ENCODE measurements around the gene FAU. TPM values are rescaled to one million over a fixed set of nuclear protein-coding genes. Genes with fewer than 3 reads are reported as not detected.

The FAU gene
- total and polyA plus RNA-seq, 9 of the 15 experiments (the other 6 are each of a cell fraction or from before 2014, with no cell fraction given), result 433 to 1,827 (median 942) TPM

GRCh38 chr11:65121865-65122696 is at the start of gene FAU, which contains the start of gene MRPL49 (continued):
- TF ChIP-seq MYC (IDR thresholded peaks at IDR 0.05; ENCODE audit: low read depth, low read length), result peak; percentile 91
- no peak; the same call in none of the 2 replicates for TF ChIP-seq MYC (CRISPR knock-in tag; IDR thresholded peaks at IDR 0.05; ENCODE audit: borderline replicate concordance, low read depth)
- peak; percentile 88 for TF ChIP-seq NFRKB (IDR thresholded peaks at IDR 0.05; ENCODE audit: low read depth)
- no peak for TF ChIP-seq SP2 (IDR thresholded peaks at IDR 0.05; ENCODE audit: extremely low read depth, low read depth, low read length, poor library complexity, severe bottlenecking)
- TF ChIP-seq, protein P1, sequence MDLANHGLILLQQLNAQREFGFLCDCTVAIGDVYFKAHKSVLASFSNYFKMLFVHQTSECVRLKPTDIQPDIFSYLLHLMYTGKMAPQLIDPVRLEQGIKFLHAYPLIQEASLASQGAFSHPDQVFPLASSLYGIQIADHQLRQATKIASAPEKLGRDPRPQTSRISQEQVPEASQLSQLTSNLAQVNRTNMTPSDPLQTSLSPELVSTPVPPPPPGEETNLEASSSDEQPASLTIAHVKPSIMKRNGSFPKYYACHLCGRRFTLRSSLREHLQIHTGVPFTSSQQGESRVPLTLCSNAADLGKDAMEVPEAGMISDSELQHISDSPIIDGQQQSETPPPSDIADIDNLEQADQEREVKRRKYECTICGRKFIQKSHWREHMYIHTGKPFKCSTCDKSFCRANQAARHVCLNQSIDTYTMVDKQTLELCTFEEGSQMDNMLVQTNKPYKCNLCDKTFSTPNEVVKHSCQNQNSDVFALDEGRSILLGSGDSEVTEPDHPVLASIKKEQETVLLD (IDR thresholded peaks at IDR 0.05), result peak; percentile 91
- TF ChIP-seq CEBPZ (IDR thresholded peaks at IDR 0.05; ENCODE audit: borderline replicate concordance, low read depth, low read length), result no peak
- TF ChIP-seq, protein P2, sequence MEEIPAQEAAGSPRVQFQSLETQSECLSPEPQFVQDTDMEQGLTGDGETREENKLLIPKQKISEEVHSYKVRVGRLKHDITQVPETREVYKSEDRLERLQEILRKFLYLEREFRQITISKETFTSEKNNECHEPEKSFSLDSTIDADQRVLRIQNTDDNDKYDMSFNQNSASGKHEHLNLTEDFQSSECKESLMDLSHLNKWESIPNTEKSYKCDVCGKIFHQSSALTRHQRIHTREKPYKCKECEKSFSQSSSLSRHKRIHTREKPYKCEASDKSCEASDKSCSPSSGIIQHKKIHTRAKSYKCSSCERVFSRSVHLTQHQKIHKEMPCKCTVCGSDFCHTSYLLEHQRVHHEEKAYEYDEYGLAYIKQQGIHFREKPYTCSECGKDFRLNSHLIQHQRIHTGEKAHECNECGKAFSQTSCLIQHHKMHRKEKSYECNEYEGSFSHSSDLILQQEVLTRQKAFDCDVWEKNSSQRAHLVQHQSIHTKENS (CRISPR knock-in tag; IDR thresholded peaks at IDR 0.05), result no peak
- no peak for TF ChIP-seq KLF6 (CRISPR knock-in tag; IDR thresholded peaks at IDR 0.05; ENCODE audit: borderline replicate concordance)
- 0 out of 2 replicates have a peak, but pooled peaks have one; percentile 2 for TF ChIP-seq LCOR (CRISPR knock-in tag; IDR thresholded peaks at IDR 0.05)
- TF ChIP-seq CBX3 (IDR thresholded peaks at IDR 0.05; ENCODE audit: borderline replicate concordance in 1 of 2, low read length in 2 of 2), result no peak
- TF ChIP-seq, protein P3, sequence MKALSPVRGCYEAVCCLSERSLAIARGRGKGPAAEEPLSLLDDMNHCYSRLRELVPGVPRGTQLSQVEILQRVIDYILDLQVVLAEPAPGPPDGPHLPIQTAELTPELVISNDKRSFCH (CRISPR knock-in tag; IDR thresholded peaks at IDR 0.05), result no peak
- TF ChIP-seq, protein P3 (tag; IDR thresholded peaks at IDR 0.05), result no peak
- TF ChIP-seq, protein P4, sequence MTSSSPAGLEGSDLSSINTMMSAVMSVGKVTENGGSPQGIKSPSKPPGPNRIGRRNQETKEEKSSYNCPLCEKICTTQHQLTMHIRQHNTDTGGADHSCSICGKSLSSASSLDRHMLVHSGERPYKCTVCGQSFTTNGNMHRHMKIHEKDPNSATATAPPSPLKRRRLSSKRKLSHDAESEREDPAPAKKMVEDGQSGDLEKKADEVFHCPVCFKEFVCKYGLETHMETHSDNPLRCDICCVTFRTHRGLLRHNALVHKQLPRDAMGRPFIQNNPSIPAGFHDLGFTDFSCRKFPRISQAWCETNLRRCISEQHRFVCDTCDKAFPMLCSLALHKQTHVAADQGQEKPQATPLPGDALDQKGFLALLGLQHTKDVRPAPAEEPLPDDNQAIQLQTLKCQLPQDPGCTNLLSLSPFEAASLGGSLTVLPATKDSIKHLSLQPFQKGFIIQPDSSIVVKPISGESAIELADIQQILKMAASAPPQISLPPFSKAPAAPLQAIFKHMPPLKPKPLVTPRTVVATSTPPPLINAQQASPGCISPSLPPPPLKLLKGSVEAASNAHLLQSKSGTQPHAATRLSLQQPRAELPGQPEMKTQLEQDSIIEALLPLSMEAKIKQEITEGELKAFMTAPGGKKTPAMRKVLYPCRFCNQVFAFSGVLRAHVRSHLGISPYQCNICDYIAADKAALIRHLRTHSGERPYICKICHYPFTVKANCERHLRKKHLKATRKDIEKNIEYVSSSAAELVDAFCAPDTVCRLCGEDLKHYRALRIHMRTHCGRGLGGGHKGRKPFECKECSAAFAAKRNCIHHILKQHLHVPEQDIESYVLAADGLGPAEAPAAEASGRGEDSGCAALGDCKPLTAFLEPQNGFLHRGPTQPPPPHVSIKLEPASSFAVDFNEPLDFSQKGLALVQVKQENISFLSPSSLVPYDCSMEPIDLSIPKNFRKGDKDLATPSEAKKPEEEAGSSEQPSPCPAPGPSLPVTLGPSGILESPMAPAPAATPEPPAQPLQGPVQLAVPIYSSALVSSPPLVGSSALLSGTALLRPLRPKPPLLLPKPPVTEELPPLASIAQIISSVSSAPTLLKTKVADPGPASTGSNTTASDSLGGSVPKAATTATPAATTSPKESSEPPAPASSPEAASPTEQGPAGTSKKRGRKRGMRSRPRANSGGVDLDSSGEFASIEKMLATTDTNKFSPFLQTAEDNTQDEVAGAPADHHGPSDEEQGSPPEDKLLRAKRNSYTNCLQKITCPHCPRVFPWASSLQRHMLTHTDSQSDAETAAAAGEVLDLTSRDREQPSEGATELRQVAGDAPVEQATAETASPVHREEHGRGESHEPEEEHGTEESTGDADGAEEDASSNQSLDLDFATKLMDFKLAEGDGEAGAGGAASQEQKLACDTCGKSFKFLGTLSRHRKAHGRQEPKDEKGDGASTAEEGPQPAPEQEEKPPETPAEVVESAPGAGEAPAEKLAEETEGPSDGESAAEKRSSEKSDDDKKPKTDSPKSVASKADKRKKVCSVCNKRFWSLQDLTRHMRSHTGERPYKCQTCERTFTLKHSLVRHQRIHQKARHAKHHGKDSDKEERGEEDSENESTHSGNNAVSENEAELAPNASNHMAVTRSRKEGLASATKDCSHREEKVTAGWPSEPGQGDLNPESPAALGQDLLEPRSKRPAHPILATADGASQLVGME (CRISPR knock-in tag; IDR thresholded peaks at IDR 0.05), result no peak
- no peak for TF ChIP-seq SNIP1 (IDR thresholded peaks at IDR 0.05; ENCODE audit: low read depth)
